ENCODE results near the gene CRYBB1. TPM values are rescaled to one million over a fixed set of nuclear protein-coding genes. Genes with fewer than 3 reads are reported as not detected.

Gene CRYBB1
- total and polyA plus RNA-seq, 4 donors, result 0.17 to 2.3 (median 0.32) TPM; not detected in 1

DNA sequence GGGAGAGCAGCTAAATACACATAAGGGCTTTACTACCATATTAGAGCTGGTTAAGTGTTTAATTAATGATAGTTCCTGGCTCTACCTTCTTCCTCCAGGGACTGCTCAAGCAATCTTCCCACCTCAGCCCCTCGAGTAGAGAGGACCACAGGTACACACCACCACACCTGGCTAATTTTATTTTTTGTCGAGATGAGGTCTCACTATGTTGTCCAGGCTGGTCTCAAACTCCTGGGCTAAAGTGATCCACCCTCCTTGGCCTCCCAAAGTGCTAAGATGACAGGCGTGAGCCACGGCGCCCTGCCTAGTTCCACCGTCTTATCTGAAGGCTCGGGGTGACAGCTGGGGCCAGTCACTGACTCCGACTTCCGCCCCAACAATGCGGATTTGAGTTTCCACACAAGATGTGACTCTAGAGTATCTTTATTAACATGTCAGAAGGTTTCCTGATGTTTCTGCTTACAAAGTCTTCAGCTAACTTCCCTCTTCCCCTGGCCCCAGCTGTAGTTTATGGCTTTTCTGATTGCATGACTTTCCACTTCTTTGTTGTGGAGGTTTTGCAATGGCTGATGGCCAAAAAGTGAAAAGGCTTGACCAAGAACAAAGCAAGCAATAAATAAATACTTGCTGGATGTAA is 44.7 kb downstream of the CRYBB1 start:
- Histone ChIP-seq H3K9me3 (ENCODE audit: control insufficient read depth in 4 of 4, low read length in 3 of 4) (no peaks in the 10 kb centered on the region), H3K9ac (ENCODE audit: low read depth in 1 of 2, low read length in 2 of 2) (no peak overlapping the region), H3K4me1 (ENCODE audit: control insufficient read depth in 4 of 4, insufficient read depth in 4 of 4, low read length in 3 of 4) (peaks cover 2 to 40% (median 23%) of the 10 kb centered on the region in 4 donors), H3K36me3 (ENCODE audit: control insufficient read depth in 4 of 4, insufficient read depth in 3 of 4, low read depth in 1 of 4, low read length in 3 of 4) (peaks cover 0 to 2% (median 0%) of the 10 kb centered on the region in 4 donors), H3K4me3 (ENCODE audit: low read depth in 1 of 3, low read length in 3 of 3) (no peak overlapping the region), H3K27ac (ENCODE audit: low read depth in 1 of 2, low read length in 2 of 2) (peak overlapping the region; percentile 10 to 20), H3K27me3 (ENCODE audit: control insufficient read depth in 4 of 4, insufficient read depth in 4 of 4, low read length in 3 of 4) (no peaks in the 10 kb centered on the region)
- WGBS, result 75% methylated on average over 10 of the region's 10 CpGs
- TF ChIP-seq NR2F2 (IDR thresholded peaks at IDR 0.05) (peak; percentile 83), GABPA (IDR thresholded peaks at IDR 0.05 in 1 of 2, conservative IDR thresholded peaks at IDR 0.05 in 1 of 2) (no peak), RAD21 (IDR thresholded peaks at IDR 0.05) (peak in 1 of 2 donors; percentile 31), SP1 (IDR thresholded peaks at IDR 0.05) (peak; percentile 26)
- TF ChIP-seq, protein P1, sequence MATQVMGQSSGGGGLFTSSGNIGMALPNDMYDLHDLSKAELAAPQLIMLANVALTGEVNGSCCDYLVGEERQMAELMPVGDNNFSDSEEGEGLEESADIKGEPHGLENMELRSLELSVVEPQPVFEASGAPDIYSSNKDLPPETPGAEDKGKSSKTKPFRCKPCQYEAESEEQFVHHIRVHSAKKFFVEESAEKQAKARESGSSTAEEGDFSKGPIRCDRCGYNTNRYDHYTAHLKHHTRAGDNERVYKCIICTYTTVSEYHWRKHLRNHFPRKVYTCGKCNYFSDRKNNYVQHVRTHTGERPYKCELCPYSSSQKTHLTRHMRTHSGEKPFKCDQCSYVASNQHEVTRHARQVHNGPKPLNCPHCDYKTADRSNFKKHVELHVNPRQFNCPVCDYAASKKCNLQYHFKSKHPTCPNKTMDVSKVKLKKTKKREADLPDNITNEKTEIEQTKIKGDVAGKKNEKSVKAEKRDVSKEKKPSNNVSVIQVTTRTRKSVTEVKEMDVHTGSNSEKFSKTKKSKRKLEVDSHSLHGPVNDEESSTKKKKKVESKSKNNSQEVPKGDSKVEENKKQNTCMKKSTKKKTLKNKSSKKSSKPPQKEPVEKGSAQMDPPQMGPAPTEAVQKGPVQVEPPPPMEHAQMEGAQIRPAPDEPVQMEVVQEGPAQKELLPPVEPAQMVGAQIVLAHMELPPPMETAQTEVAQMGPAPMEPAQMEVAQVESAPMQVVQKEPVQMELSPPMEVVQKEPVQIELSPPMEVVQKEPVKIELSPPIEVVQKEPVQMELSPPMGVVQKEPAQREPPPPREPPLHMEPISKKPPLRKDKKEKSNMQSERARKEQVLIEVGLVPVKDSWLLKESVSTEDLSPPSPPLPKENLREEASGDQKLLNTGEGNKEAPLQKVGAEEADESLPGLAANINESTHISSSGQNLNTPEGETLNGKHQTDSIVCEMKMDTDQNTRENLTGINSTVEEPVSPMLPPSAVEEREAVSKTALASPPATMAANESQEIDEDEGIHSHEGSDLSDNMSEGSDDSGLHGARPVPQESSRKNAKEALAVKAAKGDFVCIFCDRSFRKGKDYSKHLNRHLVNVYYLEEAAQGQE (IDR thresholded peaks at IDR 0.05), result no peak
- TF ChIP-seq, protein P2, sequence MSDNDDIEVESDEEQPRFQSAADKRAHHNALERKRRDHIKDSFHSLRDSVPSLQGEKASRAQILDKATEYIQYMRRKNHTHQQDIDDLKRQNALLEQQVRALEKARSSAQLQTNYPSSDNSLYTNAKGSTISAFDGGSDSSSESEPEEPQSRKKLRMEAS (IDR thresholded peaks at IDR 0.05), result peak; percentile 22
- DNase-seq (ENCODE audit: low spot score), result peak; percentile 75

DNA sequence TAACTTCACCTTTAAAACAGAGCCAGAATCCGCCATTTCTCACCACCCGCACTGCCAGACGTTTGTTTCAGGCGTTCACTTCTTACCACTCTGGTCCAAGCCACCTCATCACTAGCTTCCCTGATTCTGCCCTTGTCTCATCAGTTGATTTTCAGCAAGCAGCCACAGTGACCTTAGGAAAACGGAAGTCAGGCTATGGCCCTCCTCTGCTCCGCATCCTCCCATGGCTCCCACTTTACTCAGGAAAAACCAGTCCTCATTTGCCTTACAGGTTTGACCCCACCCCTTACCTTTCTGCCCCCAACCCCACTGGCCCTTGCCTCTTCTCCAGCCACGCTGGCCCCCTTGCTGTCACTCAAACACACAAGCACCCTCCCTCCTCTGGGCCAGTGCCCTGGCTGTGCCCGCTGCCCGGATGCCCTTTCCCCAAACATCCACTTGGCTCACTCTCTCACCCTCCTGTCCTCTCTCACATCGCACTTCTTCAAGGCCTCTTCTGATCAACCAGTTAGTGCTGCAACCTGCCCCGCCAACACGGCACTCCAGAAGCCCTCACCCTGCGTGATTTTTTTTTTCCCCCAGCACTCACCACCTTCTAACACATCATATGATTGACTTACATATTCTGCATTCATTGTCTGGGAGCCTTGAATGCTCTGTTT is 46.8 kb downstream of the CRYBB1 start:
- TF ChIP-seq FOXA1 (IDR thresholded peaks at IDR 0.05) (no peak), GABPA (IDR thresholded peaks at IDR 0.05 in 1 of 2, conservative IDR thresholded peaks at IDR 0.05 in 1 of 2) (no peak), HNF4A (conservative IDR thresholded peaks at IDR 0.05) (no peak), EGR1 (IDR thresholded peaks at IDR 0.05; ENCODE audit: low read depth in 2 of 2) (no peak), NR2F2 (IDR thresholded peaks at IDR 0.05) (no peak), SP1 (IDR thresholded peaks at IDR 0.05) (no peak), HNF4G (IDR thresholded peaks at IDR 0.05) (no peak), YY1 (IDR thresholded peaks at IDR 0.05) (no peak), JUND (IDR thresholded peaks at IDR 0.05) (no peak), RAD21 (IDR thresholded peaks at IDR 0.05) (no peak), FOXA2 (IDR thresholded peaks at IDR 0.05) (no peak), RXRA (IDR thresholded peaks at IDR 0.05) (no peak), TAF1 (conservative IDR thresholded peaks at IDR 0.05) (no peak)
- TF ChIP-seq, protein P2 (IDR thresholded peaks at IDR 0.05), result no peak
- TF ChIP-seq, protein P3, sequence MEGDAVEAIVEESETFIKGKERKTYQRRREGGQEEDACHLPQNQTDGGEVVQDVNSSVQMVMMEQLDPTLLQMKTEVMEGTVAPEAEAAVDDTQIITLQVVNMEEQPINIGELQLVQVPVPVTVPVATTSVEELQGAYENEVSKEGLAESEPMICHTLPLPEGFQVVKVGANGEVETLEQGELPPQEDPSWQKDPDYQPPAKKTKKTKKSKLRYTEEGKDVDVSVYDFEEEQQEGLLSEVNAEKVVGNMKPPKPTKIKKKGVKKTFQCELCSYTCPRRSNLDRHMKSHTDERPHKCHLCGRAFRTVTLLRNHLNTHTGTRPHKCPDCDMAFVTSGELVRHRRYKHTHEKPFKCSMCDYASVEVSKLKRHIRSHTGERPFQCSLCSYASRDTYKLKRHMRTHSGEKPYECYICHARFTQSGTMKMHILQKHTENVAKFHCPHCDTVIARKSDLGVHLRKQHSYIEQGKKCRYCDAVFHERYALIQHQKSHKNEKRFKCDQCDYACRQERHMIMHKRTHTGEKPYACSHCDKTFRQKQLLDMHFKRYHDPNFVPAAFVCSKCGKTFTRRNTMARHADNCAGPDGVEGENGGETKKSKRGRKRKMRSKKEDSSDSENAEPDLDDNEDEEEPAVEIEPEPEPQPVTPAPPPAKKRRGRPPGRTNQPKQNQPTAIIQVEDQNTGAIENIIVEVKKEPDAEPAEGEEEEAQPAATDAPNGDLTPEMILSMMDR (IDR thresholded peaks at IDR 0.05; ENCODE audit: low read depth, low read length, missing input control), result no peak
- TF ChIP-seq, protein P4, sequence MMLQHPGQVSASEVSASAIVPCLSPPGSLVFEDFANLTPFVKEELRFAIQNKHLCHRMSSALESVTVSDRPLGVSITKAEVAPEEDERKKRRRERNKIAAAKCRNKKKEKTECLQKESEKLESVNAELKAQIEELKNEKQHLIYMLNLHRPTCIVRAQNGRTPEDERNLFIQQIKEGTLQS (IDR thresholded peaks at IDR 0.05), result no peak
- TF ChIP-seq, protein P5, sequence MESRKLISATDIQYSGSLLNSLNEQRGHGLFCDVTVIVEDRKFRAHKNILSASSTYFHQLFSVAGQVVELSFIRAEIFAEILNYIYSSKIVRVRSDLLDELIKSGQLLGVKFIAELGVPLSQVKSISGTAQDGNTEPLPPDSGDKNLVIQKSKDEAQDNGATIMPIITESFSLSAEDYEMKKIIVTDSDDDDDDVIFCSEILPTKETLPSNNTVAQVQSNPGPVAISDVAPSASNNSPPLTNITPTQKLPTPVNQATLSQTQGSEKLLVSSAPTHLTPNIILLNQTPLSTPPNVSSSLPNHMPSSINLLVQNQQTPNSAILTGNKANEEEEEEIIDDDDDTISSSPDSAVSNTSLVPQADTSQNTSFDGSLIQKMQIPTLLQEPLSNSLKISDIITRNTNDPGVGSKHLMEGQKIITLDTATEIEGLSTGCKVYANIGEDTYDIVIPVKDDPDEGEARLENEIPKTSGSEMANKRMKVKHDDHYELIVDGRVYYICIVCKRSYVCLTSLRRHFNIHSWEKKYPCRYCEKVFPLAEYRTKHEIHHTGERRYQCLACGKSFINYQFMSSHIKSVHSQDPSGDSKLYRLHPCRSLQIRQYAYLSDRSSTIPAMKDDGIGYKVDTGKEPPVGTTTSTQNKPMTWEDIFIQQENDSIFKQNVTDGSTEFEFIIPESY (IDR thresholded peaks at IDR 0.05), result no peak
- TF ChIP-seq, protein P1 (IDR thresholded peaks at IDR 0.05), result no peak
- Histone ChIP-seq H3K9ac (ENCODE audit: low read depth in 1 of 2, low read length in 2 of 2) (no peak overlapping the region), H3K27me3 (ENCODE audit: control insufficient read depth in 4 of 4, insufficient read depth in 4 of 4, low read length in 3 of 4) (no peaks in the 10 kb centered on the region), H3K4me1 (ENCODE audit: control insufficient read depth in 4 of 4, insufficient read depth in 4 of 4, low read length in 3 of 4) (peaks cover 2 to 49% (median 28%) of the 10 kb centered on the region in 4 donors), H3K27ac (ENCODE audit: low read depth in 1 of 2, low read length in 2 of 2) (no peak overlapping the region), H3K36me3 (ENCODE audit: control insufficient read depth in 4 of 4, insufficient read depth in 3 of 4, low read depth in 1 of 4, low read length in 3 of 4) (peaks cover 0 to 2% (median 0%) of the 10 kb centered on the region in 4 donors), H3K4me3 (ENCODE audit: low read depth in 1 of 3, low read length in 3 of 3) (no peak overlapping the region), H3K9me3 (ENCODE audit: control insufficient read depth in 4 of 4, low read length in 3 of 4) (no peaks in the 10 kb centered on the region)
- WGBS, result 82% methylated on average over 13 of the region's 13 CpGs
- DNase-seq (ENCODE audit: low spot score), result no peak

All from liver (tissue), 9 donors.